HG03354 (cell line): ENCODE measurements around the gene DES.

ENCODE experiments used
- ATAC-seq: cut with Tn5 transposase; IDR thresholded peaks from one replicate; pipeline ENCODE4 v1.9.1; 2021; ENCODE audit warnings: mild to moderate bottlenecking; ENCODE audit not compliant: unreplicated experiment, poor library complexity, severe bottlenecking

The DES gene

DNA sequence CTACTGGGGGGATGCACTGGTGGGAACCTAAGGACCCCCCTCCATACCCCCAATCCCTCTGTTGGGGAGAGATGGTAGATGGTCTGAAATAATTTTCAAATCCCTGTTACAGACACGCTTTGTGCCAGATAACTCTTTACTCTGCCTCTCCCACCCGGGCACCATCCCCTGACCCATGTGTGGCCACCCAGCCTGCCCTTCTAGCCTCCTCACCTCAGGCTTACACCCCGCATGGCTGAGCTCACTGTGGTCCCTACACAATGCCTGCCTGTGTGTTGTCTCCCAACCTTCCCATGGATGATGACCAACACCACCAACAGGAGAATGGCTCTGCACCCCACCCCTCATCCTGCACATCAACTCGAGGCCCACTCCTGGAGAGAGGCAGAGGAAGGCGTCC is 31.4 kb downstream of the DES start:
- ATAC-seq, result no peak

DNA sequence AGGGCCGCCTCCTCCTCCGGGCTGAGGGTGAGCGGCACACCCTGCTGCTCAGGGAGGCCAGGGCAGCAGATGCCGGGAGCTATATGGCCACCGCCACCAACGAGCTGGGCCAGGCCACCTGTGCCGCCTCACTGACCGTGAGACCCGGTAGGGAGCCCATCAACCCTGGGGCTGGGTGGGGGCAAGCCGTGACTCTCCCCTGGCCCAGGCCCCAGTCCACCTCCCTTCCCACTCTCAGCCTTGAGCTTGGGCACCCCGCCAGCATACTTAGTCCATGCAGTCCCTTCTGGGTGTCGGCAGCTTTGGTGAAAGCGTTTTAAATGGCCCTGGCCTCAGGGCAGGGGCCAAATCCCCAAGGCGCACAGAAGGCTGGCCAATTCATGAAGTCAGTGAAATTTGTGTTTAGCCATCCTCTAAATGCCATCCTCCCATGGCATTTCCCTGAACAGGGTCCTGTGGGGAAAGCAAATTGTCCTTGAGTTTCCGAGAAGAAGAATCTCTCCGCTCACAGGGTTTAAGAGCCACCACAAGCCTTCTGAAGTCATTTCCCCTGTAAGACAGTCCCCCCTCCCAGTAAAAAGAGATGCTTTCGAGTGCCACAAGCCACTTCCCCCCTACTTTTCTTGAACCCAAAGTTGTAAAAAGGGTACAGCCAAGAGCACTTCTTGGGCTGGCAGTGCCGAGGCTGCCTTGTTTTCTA is 33.6 kb downstream of the DES start:
- ATAC-seq, result no peak

DNA sequence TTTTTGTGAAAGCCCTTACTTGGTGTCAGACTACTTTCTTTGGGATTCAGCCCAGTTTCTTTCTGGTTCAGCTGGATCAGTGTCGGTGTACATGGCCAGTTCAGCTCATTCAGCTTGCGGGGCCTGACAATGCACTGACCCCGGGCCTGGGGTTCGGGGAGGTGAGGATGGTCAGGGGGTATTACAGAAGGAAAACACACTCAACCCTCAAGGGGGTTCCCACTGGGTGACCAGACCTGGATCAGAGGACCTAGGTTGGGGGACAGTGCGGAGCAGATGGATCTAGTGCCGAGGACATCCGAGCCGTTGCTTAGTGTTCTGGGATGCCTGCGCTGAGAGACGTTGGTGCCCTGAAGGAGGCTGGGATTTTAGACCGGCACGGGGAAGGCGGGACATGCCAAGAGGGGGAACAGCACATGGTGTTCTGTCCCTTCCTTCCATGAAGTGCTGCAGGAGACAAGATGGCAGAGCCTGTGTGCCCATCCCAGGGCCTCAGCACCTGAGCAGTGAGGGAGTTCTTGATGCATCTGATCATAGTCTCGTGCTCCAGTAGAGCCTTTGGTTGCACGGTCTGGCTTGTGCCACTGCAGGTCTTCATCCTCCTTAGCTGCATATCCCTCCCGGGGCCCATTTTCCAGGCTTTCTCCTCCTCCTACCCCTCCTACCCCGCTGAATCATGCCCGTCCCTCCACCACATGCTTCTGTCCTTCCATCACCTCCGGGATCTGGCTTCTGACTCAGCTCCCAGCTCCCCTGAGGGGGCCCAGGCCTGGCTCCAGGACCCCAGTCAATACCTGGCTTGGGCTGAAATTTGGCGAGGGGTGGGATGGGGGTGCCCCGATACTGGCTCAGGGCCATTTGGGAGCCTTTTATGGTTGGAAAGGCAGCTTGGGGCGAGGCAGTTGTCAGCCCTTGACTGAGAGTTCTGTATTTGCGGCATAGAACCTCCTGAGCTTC is 34.5 kb downstream of the DES start:
- ATAC-seq, result no peak

DNA sequence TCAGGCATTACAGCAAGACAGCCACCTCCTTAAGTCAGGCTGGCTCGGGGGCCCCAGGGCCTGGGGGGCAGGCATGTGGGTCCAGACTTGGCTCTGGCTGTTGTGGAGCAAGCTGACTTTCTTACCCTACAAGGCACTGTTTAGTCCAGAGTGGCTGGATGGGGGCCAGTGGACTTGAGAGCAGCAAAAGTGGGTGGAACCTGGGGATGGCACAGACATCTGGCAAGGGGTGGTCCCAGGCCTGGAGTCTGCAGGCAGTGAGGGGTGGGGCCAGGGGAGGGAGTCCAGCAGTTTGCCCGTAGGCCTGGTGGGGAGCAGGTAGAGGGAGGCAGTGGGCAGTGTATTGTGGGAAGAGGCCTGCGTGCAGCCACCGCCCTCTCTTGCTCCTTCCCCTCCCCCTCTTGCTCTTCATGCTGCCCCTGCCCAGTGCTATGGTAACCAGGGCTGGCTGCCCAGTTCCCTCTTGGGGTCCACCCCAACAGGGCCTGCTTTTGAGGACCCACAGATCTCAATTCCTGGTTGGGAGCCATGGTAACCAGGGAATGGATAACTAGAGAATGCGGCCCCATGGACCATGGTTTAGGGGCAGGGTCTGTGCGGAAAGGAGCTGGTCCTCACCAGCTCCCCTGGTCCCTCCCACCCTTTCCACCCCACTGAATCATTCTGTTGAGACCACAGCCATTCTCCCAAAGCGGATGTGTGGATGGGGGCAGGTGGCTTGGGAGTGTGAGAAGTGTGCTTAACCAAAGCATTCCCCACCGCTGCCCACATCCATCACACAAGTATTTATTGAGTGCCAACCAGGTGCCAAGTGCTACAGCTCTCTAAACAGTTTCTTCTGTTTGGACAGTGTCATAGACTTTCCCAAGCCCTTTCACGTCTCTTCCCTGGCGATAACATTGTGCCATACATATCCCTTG is 35.8 kb downstream of the DES start:
- no peak for ATAC-seq

DNA sequence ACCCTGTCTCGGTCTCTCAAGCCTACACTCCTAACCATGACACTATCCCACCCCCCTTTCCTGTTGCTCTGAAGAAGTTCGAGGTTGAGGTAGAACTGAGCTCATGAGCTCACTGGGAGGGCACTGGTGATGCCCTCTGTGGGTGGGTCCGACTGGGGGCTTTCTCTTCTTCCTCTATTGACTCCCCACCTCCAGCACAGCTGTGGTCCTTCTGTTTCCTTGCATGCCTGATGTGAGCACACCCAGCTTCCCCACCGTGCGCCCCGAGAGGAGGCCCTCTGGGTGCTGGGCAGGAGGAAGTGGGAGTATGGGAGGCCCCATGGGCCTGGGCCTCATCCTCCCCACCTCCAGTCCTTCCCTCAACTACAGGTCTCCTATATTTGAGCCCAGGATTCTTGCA is 37.4 kb downstream of the DES start:
- ATAC-seq, result no peak

DNA sequence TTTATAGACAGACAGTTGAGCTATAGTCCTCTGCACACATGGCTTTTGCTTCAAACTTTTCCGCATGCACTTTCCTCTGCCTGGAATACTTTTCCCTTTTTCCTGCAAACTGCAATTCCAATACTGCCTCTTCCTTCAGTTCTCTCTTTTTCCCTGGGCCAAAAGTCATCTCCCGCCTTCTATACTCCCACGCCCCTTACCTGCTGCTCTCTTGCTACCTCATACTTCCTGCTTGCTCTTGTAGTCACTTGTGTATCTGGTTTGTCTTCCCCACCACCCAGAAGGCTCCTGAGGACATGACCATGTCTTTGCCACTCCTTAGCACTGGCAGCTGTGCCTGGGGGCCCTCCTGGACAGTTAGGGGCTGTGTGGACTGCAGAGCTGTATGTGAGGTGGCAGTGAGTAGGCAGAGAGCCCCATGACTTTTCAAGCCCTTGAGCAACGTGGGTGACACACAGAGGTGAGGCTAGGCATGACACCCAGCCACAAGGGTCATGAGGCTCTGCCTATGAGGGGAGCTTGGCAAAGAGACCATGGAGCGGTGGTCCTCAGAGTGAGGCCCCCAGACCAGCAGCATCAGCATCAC is 39.7 kb downstream of the DES start:
- no peak for ATAC-seq

DNA sequence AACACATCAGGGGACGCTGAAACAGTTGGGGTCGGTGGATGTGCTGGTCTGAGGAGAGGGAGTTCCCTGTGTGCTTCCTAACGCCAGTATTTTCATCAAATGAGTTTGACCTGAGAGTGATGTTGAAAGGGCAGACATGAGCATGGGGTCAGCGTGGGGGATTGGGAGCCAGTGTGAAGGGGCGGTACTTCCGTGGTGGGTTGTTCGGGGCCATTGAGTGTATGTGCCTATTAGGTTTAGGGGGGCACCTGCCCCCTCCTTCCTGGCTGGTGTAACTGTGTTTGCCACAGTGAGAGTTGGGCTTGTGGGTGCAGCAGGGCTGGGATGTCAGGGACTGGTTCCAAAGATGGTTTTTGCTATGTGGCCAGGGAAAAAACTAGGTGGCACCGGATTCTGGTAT is 40.8 kb downstream of the DES start:
- no peak for ATAC-seq

DNA sequence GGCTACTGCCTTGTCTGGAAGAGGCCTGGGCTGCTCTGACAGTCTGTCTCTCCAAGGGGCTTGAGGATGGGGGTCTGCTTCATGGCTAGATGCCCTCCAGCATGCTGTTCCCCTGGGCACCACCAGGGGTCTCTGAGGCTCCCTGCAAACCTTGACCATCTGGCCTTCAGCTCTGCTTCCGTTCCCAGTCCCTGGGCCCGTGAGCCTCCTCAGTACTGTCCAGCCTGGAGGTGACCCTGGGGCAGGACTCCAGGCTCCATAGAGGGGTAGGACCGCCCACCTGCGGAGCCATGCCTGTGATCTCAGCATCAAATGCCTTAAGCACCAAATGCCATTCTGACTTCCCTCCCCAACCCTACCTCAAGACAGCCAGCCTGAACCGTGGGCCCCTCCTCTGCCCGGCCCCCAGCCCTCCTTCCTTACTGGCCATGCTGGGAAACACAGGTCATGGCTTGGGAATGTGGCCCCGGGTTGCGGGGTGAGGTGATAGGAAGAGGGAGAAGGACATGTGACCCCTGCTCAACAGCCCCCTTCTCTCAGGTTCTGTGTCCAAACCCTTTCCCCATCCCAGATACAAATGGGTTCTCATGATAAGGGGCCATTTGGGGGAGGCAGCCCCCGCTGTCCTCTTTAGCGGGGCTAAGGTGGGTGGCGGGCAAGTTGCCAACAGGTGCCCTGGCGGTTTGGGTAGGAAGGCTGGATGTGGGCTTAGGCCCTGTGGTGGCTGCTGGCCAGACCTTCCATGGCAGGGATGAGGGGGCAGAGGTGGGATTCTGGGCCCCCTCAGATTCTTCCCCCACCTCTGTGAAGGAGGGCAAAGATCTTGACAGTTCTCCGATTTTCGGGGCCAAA is 41.5 kb downstream of the DES start:
- ATAC-seq, result peak; percentile 74

DNA sequence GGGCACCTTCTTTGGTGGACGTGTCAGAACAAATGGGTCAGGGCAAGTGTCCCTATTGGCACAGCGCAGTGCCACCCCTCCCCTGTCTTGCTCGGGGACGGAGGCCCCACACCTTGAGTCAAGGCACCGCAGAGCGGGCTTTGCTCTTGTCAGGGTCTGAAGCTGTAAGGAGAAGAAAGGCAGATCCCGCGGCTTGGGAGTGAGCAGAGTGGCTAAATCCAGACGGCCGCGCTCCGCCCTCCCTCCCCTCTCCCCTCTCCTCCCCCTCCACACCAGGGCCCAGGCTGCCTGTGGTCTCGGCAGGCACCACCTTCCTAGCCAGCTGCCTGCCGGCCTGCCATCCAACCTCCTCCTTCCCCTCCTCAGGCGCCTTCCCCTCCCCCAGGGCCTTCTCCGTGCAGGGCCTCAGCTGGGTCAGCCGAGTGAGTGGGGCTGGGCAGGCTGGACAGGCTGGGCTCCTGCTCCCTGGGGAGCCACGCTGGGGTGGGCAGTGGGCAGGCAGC is 42.3 kb downstream of the DES start:
- ATAC-seq, result no peak

DNA sequence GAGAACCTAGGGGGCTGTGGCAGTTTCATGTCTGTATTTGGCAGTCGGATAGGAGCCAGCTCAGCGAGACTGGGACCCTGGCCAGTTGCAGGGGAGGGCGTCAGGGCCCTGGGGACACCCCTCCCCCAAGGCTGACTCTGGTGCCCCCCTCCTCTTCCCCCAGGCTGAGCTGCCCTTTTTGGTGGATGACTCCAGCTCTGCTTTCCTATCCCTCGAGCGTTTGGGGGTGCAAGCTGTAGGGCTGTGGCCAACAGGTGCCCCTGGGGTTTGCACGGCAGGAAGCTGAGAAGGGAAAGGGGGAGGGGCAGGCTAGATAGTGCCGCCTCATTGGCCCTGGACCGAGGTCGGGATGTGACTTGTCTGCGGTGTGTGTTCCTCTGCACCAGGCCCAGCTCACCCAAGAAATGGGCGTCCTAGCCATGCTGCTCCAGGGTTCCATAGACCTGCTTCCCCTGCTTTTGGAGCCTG is 42.9 kb downstream of the DES start:
- no peak for ATAC-seq

DNA sequence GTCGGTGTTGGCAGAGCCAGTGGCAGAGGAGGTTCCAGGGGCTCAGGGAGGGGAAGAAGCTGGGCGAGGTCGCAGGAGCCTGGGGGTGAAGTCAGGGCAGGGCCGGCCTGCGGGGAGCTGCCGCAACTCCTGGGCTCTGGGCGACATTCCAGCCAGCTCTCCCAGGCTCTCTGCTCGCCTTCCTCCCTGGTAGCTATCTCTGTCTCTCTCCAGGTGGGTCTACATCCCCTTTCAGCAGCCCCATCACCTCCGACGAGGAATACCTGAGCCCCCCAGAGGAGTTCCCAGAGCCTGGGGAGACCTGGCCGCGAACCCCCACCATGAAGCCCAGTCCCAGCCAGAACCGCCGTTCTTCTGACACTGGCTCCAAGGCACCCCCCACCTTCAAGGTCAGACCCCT is 43.5 kb downstream of the DES start:
- ATAC-seq, result no peak

DNA sequence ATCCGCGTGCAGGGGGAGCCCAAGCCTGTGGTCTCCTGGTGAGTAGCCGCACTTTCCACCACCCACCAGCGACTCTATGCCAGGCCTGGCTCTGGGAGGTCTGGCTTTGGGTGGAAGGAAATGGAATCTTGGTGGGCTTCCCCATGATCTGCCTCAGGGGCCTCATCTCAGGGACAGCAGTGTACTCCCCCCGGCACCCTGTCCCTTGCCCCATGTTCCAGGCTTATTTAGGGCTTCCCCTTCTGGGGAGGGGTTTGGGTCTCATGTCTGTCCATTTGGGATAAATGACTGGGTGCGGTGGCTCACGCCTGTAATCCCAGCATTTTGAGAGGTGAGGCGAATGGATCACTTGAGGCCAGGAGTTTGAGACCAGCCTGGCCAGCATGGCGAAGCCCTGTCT is 44.2 kb downstream of the DES start:
- ATAC-seq, result no peak

DNA sequence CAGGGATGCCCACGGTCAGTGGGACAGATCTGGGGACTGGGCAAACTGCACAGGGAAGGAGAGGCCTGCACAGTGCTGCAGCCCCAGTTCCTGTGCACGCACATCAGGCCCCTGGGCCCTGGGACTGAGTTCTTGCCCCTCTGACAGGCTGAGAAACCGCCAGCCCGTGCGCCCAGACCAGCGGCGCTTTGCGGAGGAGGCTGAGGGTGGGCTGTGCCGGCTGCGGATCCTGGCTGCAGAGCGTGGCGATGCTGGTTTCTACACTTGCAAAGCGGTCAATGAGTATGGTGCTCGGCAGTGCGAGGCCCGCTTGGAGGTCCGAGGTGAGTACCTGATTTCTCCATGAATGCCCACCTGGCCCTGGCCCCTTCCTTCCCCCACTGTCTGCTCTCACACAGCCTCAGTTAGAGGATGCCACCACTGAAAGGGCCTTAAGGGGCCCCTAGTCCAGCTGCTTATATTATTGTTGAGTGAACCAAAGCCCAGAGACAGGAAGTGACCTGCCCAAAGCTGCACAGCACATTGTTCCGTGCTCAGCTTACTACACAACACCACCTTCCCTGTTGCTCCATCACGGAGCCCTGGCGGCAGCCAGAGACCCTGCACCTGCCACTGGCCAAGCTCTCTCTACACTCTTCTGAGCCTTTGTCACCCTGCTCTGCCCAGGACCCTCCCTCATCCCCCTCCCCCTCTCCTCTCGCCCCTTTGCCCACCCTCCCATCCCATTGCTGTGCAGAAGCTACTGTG is 46.3 kb downstream of the DES start:
- no peak for ATAC-seq

DNA sequence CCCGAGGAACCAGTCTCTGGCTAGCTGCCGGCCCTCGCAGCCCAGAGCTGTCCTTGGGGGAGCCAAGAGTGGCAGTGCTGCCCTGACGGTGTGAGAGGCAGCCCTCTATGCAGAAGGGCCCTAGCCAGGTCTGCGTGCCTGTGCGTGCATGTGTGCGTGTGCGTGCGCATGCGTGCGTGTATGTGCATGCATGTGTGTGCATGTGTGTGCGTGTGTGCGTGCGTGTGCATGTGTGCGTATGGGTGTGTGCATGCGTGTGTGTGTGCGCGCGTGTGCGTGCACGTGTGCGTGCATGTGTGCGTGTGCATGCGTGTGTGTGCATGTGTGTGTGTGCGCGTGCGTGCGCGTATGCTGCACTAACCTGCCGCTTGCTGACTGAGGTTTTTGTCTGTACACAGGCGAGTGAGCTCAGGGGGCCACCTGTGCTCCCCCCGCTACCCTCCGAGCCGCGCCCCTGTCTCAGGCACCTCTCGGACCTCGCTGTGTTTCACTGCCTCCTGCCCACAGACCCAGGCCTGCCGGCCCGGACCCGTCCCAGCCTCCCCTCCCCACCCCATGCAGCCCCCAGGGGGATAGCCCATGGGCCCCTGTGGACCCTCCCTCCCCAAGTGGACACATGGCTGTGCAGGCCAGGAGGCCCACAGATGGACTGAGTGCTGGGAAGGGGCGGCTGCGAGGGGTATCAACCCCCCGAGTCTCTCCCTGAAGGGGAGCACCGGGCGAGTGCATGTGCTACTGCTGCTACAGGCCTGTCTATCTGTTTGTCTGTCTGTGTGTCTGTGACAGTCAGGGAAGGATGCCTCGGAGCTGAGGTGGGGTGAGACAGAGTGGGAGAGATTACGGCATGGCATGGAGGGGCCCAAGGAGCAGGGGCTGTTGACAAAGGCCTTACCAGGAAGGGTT is 47.7 kb downstream of the DES start:
- no peak for ATAC-seq

DNA sequence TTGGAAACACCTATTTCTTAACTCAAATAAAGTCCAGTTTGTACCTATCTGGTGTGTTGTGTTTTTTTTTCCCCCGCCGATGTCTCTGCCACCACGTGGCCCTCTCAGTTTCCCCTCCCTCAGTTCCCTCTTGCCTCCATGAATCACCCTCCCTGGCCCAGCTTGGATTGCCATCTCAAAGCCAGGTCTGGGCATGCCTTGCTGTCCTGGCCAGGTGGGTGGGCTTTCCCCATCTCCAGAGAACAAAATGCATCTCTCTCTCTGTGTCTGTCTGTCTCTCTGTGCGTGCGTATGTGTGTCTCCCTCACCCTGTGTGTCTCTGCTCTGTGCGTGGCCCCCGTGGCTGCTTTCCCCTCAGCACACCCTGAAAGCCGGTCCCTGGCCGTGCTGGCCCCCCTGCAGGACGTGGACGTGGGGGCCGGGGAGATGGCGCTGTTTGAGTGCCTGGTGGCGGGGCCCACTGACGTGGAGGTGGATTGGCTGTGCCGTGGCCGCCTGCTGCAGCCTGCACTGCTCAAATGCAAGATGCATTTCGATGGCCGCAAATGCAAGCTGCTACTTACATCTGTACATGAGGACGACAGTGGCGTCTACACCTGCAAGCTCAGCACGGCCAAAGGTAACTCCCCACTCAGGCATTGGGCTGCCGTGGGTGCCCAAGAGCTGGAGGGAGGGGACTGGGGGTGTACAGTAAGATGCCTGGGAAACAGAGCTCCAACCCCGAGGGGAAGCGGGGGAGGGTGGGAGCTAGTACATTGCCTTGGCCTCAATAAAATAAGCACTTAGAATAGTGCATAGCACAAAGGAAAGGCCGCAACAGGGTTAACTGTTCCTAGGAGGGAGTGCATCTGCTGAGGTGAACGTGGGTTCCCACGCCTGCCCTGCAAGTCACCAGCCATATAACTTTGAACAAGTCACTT is 48.9 kb downstream of the DES start:
- ATAC-seq, result no peak

DNA sequence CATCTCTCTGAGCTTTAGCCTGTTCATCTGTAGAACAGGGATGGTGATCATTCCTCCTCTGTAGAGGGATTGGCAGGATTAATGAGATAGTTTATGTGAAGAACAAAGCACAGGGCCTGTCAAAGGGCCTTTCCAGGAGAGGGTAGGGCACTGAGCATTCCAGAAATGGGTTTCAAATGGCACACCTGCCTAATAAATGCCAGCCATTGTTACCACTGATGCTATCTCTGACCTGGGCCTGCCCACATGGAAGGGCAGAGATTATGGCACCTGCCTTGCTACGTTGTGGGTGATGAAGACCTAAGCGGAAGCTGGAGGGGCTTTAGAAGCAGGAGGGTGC is 49.5 kb downstream of the DES start:
- no peak for ATAC-seq
